HG03442 (cell line): Measurements from ENCODE around the gene GAL3ST1.
"Not testable (repeated sequence)": the region's sequence is repeated elsewhere in the genome, so short reads cannot be mapped to it uniquely, and the experiment has no call there.

Experiments used
- ATAC-seq: cut with Tn5 transposase; IDR thresholded peaks from one replicate; pipeline ENCODE4 v1.9.1; 2021; ENCODE audit warnings: mild to moderate bottlenecking, moderate library complexity; ENCODE audit not compliant: unreplicated experiment

The GAL3ST1 gene, protein sequence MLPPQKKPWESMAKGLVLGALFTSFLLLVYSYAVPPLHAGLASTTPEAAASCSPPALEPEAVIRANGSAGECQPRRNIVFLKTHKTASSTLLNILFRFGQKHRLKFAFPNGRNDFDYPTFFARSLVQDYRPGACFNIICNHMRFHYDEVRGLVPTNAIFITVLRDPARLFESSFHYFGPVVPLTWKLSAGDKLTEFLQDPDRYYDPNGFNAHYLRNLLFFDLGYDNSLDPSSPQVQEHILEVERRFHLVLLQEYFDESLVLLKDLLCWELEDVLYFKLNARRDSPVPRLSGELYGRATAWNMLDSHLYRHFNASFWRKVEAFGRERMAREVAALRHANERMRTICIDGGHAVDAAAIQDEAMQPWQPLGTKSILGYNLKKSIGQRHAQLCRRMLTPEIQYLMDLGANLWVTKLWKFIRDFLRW

DNA sequence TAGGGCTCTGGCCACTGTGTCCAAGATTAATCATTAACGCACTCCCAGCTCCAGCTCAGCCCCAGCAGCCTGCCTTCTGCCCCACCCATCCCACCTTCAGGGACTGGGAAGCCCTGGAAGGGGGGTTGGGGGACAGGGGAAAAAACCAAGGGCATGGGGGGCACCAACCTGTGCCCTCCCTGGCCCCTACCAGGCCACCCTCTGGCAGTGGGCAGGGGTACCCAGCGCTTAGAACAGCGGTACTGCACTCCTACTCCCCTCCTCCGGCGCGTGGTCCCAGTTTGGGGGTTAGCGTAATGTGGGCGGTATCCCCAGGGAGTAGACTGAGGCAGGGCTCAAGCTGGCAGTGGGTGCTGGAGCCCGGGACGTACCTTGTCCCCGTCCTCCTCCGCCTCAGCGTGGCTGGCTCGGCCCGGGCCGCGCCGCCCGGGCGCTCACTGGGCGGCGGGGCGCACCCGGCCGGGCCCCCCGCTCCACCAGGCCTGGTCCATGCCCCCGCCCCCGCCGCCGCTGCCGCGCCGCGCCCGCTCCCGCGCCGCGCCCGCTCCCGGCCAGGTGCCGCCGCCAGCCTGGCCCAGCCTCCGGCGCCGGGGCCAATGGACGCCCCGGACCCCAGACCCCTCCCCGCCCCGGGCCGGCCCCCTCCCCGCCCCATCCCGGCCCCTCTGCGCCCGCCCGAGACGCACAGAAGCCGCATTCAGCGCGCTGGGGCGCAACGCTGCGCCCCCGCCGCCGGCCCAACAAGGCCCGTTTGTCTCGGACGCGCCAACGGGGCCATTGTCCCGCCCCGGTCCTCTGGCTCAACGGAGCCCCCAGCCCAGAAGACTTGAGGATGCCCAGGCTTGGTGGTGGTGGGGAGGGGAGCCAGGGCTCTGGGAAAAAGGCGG is at the start of gene GAL3ST1:
Gene GAL3ST1 (minus strand): TSS at position 571 of the 887 bp plus-strand sequence. CDS start 17,273 bp downstream, outside the sequence.
- ATAC-seq: no peak

DNA sequence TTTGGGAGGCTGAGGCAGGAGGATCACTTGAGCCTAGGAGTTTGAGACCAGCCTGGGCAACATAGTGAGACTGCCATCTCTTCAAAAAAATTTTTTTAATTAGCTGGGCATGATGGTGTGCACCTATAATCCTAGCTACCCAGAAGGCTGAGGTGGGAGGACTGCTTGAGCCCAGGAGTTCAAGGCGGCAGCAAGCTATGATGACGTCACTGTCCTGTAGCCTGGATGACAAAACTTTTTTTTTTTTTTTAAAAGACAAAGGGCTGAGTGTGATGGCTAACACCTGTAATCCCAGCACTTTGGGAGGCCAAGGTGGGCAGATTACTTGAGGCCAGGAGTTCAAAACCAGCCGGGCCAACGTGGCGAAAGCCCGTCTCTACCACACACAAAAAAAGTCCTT is 45.4 kb upstream of the GAL3ST1 start:
- ATAC-seq: not testable (repeated sequence)

DNA sequence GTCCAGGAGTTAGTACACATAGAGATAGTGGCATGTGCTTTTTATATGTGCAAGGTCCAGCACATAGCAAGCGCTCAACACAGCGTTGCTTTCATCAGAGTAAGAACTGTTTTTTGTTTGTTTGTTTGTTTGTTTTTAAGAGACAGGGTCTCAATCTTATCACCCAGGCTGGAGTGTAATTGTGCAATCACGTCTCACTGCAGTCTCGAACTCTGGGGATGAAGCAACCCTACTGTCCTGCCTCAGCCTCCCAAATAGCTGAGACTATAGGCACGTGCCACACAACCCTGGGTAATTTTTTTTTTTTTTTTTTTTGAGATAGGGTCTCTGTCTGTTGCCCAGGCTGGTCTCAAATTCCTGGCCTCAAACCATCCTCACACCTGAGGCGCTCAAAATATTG is 43.4 kb upstream of the GAL3ST1 start:
- ATAC-seq: no peak

DNA sequence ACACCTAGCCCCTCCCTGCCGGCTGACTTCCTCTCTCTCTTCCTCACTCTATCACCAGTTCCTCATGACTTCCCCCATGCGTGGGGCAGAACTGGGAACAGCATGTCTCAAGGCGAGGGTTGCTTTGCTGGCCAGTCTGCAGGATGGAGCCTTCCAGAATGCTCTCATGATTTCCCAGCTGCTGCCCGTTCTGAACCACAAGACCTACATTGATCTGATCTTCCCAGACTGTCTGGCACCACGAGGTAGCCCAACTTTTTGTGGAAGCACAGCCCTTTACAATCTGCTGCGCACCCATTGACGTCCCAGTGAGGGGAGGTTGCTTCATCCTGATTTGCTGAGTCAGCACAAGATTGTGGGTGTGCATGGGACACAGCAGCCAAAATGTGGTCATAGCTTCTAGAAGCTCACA is 41.1 kb upstream of the GAL3ST1 start:
- no peak for ATAC-seq

DNA sequence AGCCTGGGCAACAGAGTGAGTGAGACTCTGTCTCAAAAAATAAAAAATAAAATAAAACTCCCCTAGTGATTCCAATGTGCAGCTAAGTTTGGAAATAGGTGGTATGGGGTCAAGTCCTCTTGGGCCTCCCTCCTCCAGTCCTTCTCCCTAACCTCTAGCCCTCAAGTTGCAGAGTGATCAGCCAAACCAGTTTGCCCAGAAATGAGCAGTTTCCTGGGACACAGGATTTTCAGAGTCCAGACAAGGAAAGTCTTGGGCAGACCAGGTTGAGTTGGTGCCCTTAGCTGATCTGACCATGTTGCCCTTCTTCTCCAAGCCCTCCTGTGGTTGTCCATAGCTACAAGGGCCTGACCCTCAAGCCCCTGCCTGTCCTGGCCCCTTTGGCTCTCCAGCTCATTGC is 40.4 kb upstream of the GAL3ST1 start:
- no peak for ATAC-seq

DNA sequence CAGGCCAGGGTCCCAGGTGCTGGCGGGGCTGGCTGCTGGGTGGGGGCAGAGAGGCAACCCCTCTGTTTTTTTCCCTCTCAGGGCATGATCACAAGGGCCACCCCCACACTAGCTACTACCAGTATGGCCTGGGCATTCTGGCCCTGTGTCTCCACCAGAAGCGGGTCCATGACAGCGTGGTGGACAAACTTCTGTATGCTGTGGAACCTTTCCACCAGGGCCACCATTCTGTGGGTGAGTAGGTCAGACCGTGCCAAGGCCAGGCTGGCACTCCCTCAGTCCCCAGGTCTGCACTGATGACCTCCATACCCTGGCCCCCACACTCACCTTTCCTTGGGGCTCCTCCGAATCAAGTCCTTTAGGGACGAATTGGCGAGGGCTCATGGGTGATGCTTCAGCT is 39.8 kb upstream of the GAL3ST1 start:
- no peak for ATAC-seq

DNA sequence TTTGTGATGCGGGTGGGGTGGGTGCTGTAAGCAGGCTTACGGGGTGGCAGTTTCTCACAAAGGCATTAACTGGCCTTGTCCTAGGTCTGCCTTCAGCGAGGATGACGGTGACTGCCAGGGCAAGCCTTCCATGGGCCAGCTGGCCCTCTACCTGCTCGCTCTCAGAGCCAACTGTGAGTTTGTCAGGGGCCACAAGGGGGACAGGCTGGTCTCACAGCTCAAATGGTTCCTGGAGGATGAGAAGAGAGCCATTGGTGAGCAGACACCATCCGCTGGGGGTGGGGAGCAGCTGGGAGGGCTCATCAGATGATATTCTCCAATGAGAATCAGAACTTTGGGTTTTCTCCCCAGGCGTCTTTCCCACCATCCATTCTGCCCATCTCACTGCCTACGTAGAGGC is 38.3 kb upstream of the GAL3ST1 start:
- no peak for ATAC-seq

DNA sequence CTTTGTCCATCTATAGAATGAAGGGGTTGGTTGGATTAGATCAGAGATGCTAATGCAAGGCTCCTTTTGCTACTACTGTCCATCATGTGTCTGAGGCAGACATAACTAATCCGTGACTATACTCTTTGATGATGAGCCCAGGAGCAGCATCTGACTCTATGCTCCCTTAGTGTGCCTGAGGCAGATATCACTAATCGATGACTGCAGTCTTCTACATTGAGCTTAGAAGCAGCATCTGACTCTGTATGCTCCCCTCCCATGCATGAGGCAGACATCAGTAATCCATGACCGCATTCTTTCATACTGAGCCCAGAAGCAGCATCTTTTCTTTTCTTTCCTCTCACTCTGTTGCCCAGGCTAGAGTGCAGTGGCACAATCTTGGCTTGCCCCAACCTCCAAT is 36.7 kb upstream of the GAL3ST1 start:
- no peak for ATAC-seq

DNA sequence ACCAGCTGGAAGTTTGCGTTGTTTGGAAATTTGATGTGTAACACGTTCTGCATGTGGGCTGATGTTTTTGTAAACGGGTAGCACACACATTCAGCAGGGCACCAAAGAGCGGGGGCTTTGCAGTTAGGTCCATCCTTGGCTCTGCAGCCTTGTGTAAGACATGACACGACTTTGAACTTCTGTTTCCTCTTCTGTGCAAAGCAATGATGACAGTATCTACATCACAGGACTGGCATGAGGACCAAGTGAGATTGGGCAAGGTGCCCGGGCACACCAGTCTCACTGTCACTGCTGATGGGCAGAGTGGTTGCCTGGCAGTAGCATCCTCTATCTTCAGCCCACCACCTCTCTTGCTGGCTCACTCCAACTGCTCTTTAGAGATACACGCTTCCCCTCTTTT is 35.8 kb upstream of the GAL3ST1 start:
- ATAC-seq: no peak

DNA sequence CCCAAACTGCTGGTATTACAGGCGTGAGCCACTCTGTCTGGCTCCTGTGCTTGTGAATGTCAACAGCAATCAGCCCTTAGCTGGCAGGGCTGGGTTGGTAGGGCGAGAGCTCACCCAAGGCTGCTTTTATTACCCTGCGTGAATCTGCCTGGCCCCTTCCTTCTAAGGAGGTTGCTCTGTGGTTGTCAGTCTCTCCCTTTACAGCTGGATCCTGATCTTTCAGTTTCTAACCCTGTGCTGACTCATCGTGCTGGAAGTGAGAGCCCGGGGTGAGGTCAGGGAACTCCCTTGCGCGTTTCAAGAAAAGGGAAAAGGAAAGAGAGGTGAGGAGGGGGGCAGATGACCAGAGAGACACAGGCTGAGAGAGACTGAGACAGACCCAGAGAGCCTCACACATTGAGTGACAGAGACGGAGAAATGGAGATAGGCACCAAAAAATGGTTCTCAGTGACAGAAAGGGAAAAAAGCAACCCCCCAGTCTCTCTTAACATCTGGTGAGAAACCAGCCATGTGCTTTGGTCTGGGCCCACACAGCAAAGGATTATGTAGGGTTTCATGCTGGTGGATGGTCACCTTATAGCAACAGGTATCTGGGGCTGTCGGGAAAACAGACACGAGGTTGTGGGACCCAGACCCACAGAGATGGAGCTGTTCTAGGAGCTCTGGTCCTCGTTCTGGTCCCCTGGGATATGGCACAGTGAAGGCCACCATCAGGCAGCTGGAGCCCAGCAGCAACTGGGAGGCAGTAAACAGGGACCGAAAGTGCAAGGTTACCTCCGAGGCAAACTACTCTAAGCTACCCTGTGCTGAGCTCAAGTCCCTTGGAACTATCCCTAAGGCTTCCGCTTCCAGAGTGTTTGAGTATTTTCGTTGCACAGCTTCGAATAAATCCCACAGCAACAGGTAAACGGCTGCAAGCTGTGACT is 35.1 kb upstream of the GAL3ST1 start:
- peak; percentile 47 for ATAC-seq

DNA sequence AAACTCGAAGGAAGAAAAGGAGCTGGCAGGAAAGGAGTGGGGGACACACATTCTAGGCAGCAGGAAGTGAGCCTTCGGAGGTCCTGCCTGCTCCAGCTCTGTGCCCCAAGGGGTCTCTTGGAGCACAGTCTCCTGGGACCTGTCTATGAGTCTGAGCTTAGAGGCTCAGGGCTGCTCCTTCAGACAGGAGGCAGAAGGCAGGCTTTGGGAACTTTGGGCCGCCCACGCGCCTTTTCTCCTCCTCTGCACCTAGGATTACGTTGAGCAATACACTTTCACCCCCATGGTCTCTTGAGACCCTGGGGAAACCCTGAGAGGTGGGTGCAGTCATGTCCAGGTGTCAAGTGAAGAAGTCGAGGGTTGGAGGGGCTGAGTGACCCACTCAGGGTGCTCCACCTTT is 33.5 kb upstream of the GAL3ST1 start:
- ATAC-seq: no peak

DNA sequence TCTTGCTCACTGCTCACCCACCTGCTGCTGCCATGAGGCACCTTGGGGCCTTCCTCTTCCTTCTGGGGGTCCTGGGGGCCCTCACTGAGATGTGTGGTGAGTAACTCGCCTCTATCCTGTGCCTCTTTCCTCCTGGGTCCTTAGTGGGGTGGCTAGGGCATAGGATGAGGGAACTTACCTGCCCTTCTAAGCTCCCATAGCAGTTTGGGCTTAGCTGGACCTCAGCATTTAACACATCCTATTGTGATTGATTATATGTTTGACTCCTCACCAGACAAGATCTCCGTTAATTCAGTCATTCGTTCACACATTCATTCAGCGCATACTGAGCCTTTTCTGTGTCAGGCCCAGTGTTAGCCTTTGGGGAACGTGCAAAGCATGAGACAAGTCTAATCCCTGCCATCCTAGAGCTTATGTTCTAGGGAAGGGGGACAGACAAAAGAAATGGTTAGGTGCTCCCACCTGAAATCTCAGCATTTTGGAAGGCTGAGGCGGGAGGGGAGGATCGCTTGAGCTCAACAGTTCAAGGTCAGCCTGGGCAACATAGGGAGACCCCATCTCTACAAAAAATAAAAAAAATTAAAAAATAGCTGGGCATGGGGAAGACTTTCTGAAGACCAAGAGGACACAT is 33.0 kb upstream of the GAL3ST1 start:
- no peak for ATAC-seq

DNA sequence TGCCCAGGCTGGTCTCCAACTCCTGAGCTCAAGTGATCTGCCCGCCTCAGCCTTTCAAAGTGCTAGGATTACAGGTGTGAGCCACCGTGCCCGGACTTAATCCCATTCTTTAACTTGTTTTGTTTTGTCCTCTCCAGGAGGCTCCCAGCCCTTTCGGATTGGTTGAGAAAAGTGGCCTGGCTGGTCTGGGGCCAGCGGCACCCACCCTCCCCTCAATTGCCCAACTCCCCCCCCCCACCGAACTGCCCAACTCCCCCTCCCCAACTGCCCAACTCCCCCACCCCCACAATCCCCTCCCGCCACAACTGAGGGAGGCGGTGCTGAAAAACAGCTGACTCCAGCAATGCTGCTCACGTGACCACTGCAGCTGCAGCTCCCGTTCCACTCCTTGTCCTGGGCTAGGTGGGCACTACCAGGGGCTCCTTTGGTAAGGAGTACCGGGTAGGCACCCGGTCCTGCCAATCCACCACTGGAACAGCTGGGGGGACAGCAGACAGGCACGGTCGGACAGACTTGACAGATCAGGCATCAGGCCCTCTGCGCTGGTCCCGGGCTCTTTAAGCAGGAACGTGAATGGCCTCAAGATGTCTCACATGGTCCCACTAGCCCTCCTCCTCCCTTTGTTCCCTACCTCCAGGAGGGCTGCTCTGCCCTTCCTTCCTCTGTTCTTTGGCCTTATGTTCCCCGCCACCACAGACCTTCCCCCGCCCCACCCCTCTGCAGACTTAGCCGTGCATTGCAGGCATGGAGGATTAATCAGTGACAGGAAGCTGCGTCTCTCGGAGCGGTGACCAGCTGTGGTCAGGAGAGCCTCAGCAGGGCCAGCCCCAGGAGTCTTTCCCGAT is 32.2 kb upstream of the GAL3ST1 start, which contains the start of gene TCN2:
Gene TCN2 (plus strand): TSS at position 720 of the 845 bp plus-strand sequence. CDS start 158 bp downstream, outside the sequence.
- ATAC-seq: no peak

DNA sequence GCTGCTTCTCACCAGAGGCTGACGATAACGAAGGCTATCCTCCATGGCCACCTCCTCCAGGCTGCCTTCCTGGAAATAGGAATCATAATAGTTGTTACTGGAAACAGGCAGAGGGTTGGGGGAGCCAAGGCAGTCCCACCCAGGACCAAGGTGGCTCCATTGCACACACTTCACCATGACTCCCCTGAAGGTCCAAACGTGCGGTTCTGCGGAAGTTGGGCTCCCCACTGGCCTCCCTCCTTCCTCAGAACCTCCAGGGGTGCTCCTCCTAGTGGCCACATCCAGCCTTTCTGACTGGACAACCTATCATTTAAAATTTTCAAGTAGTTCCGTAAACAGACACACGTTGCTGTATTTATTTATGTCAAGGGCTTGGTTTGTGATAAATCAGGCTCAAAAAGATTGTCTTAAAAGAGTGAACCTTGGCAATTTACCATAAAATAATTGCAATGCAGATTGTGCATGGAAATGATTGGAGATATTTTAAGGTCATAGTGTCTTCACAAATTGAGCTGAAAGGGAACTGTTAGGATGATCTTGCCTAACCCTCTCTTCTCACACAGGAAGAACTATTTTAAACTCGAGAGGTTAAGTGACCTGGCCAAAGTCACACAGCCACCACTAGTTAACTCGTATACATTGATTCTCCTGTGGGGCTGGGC is 31.1 kb upstream of the GAL3ST1 start:
- ATAC-seq: no peak

DNA sequence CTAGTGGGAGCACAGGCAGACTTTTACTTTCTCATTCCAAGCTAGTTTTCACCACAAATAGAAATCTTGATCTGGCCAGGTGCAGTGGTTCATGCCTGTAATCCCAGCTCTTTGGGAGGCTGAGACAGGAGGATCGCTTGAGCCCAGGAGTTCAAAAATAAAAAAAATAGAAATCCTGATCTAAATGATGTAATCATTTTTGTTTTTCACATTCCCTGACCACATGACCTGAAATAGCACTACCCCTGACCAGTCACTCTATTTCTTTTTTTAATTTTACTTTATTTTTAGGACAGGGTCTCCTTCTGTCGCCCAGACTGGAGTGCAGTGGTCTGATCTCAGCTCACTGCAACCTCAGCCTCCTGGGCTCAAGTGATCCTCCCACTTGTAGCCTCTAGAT is 30.3 kb upstream of the GAL3ST1 start:
- ATAC-seq: no peak

DNA sequence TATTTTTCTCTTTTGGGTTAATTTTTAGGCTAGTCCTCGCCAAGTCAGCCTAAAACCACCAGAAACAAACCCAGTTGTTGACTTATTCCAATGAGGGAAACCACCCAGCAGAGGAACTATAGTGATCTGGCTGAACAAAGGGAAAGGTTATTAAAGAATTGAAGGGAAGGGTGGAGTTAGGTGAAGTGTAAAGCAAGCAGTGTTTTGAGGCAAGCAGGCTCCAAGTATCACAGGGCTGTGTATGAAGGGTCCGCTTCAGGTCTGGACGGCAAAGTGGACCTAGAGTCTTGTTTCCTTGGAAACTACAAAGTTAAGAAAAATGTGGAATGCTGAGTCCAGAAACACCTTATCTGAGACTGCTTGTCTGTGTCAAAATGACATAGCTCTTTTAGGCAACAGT is 29.3 kb upstream of the GAL3ST1 start:
- no peak for ATAC-seq

DNA sequence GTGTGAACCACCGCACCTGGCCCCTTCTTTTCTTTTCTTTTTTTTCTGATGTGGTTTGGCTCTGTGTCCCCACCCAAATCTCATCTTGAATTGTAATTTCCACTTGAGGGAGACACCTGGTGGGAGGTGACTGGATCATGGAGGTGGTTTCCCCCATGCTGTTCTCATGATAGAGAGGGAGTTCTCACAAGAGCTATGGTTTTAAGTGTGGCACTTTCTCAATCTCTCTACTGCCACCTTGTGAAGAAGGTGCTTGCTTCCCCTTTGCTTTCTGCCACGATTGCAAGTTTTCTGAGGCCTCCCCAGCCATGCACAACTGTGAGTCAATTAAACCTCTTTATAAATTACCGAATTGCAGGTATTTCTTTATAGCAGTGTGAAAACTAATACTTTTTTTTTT is 27.6 kb upstream of the GAL3ST1 start:
- ATAC-seq: no peak

DNA sequence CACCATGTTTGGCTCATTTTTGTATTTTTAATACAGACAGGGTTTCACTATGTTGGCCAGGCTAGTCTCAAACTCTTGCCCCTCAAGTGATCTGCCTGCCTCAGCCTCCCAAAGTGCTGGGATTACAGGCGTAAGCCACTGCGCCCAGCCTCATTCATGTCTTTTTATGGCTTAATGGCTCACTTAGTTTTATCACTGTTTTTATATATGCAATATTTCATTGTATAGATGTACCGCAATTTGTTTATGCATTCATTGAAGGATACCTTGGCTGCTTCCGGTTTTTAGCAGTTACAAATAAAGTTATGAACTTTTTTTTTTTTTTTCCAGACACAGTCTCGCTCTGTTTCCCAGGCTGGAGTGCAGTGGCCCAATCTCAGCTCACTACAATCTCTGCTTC is 27.0 kb upstream of the GAL3ST1 start:
- no peak for ATAC-seq

DNA sequence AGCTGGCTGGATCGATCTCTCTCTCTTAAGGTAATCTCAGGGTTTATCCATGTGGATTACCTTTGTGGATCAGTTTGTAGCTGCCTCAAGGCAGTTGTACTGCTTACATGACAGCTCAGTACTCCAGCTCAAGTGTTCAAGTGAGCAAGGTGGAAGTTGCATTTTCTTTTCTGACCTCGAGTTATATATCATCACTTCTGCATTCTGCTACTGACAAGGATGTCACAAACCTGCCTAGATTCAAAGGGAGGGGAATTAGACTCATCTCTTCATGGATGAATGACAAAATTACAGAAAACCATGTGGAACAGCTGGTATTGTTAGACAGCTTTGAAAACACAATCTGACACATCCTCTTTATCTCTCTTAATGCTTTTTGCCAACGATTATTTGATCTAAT is 26.5 kb upstream of the GAL3ST1 start:
- ATAC-seq: no peak
